Glomerular visceral epithelial cell (primary cell): Measurements from ENCODE around the gene BMAL2.
A peak's percentile ranks its signal among the peaks of the same experiment; 100 is the strongest.

Experiments used
- DNase-seq: peaks from one replicate; pipeline ENCODE4 v3.0.0-alpha.2; 2016; ENCODE audit errors: extremely low spot score

Gene BMAL2

DNA sequence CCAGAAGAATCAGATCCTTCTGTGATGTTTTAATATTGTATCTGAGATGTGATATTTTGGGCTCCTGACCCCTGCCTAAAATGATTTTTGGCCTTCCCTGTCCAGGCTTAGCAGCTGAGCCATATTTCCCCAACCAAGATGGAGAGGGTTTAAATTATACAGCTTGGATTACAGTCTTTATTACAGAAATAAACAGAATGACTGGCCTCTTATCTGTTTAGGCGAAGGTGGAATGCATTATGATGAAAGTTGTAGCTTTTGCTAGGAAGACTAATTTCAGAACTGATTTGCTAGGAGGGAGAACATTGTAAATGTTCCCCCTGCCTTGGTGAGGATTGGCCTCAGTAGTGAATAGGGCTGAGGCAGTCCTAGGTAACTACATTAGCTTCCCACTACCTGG, 23.3 kb downstream of the BMAL2 start:
- no peak for DNase-seq

DNA sequence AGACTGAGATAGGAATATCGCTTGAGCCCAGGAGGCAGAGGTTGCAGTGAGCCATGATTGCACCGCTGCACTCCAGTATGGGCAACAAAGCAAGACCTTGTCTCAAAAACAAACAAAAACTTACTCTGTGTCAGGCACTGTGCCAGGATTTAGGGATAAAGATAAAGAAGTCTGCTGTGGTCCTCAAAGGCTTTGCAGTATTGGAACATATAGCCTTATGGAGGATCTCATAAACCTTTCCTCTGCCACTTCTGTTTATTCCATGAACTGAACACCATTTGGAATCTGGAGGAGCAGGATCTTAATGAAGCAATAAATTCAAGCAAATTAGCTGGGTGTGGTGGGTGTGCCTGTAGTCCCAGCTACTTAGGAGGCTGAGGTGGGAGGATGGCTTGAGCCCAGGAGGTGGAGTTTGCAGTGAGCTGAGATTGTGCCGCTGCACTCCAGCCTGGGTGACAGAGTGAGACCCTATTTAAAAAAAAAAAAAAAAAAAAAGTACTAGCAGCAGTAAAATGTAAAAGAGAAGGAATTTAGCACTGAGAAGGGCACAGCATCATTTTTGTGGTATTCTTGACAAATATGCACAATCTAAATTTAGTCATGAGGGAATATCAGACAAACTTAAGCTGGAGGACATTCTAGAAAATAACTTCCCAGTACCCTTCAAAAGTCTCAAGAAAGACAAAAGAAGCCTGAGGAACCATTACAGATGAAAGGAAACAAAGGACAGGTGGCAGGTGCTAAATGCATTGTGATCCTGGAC, 27.1 kb downstream of the BMAL2 start:
- DNase-seq = no peak

DNA sequence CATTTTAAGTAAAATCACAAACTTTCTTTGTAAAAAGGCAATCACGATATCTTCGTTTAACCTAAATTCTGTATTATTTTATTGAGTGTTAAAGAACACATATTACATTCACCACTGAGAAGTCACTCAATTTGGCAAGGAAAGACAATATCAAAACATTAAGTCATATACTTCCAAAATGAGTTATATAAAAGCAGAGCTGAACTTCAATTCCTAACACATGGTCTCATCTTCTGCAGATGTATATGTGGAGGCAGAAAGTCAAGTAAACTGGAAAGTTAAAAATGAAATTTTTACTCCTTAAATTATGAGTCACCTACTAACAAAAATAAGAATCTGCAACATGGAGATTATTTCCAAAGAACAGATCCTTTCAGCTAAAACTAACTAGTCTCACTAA, 28.7 kb downstream of the BMAL2 start:
- no peak for DNase-seq

DNA sequence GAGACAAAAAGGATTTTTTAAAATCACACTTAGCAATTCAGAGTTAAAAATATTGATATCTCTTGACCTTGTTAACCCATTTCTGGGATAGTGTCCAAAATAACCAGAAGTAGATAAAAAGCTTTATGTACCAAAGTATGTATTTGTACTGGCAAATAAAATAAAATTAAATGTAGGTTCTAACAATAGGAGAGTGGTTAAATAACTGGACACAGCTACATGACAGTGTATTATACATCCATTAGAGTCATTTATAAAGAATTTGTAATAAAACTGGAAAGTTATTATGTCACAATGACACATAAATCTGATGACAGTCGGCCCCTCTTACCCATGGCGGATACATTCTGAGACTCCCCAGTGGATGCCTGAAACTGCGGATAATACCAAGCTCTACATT, 34.0 kb downstream of the BMAL2 start:
- DNase-seq = no peak

DNA sequence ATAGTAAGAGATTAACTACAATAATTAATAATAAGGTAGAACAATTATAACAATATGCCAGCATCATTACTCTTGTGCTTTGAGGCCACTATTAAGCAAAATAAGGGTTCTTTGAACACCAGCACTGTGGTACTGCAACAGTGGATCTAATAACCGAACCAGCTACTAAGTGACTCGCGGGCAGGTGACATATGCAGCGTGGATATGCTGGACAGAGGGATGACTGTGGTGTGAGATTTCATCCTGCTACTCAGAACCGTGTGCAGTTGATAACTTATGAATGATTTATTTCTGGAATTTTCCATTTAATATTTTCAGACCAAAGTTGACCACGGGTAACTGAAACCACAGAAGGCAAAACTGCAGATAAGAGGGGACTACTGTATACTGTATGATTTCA, 34.4 kb downstream of the BMAL2 start:
- peak; percentile 43 for DNase-seq

DNA sequence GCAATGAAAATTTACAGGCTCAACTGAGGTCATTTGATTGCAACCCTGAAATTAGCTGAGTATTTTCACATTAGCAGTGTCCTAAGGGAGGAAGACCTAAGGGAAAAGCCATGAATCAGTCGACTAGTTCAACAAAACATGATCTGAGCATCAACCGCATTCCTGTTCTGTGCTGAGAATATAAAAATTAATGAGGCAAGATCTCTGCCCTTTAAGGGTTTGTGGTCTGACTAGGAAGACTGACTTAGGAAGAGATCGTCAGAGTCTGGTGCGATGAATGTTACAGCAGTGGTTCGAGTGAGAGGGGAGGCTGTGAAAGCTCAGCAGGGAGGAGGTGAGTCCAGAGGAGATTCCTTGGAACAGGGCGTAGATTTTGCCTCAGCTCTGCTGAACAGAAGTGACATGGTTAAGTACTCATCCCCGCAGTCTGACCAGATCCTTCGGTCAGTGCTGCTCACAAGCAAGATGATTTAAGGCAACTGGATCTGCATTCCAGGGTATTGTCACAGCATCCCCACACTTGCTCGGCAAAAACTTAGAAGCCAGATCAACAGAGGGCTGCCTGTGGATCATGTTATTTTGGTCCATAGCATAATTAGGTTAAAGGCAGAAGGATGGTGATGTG, 49.6 kb downstream of the BMAL2 start:
- peak; percentile 87 for DNase-seq
